HepG2 (cell line): Measurements from ENCODE around the gene TSACC. TPM values are rescaled to one million over a fixed set of nuclear protein-coding genes. Genes with fewer than 3 reads are reported as not detected.
A peak's percentile ranks its signal among the peaks of the same experiment; 100 is the strongest.

Source experiments
- ATF7-NPFF ChIP-seq: sonication (generic); formaldehyde crosslinking; IDR thresholded peaks from 2 replicates; pipeline ENCODE4 v1.8.1; 2023; ENCODE audit warnings: mild to moderate bottlenecking, low read depth, missing genetic modification reagents, moderate library complexity
- CBX2 ChIP-seq, 2 experiments: fragments of 200-600 bp in 1 of 2; sonication (generic); formaldehyde crosslinking in 1 of 2; IDR thresholded peaks; 2 replicates each; pipeline versions ENCODE4 v1.7.0 to v1.8.1; 2018 to 2022; ENCODE audit warnings: low read depth in 2 of 2, low read length in 1 of 2, mild to moderate bottlenecking in 1 of 2, missing genetic modification reagents in 1 of 2
- KMT2B ChIP-seq: IDR thresholded peaks from 2 replicates; pipeline ENCODE4 v1.6.1; 2016; ENCODE audit warnings: missing genetic modification reagents, missing compliant biosample characterization
- MAZ ChIP-seq, 2 experiments: sonication (generic) in 1 of 2; formaldehyde crosslinking in 1 of 2; IDR thresholded peaks; 2 replicates each; pipeline versions ENCODE4 v1.5.0 to v1.6.1; 2012 to 2020; ENCODE audit warnings: low read depth in 2 of 2, mild to moderate bottlenecking in 2 of 2, borderline replicate concordance in 1 of 2, improper control_type of control experiment in 1 of 2, low read length in 1 of 2, missing genetic modification reagents in 1 of 2, moderate library complexity in 1 of 2
- MXD4 ChIP-seq: IDR thresholded peaks from 2 replicates; pipeline ENCODE4 v1.6.1; 2016; ENCODE audit warnings: mild to moderate bottlenecking, missing biosample characterization, missing genetic modification reagents
- MZF1 ChIP-seq: sonication (generic); formaldehyde crosslinking; IDR thresholded peaks from 2 replicates; pipeline ENCODE4 v1.8.1; 2023; ENCODE audit warnings: mild to moderate bottlenecking, missing genetic modification reagents, borderline replicate concordance
- NBN ChIP-seq: fragments of 450-650 bp; conservative IDR thresholded peaks from 2 replicates; pipeline ENCODE4 v1.6.1; 2017
- NONO ChIP-seq, 2 experiments: fragments of 450-650 bp in 1 of 2; sonication (generic) in 1 of 2; formaldehyde crosslinking in 1 of 2; IDR thresholded peaks in 1 of 2; conservative IDR thresholded peaks in 1 of 2; 2 replicates each; pipeline versions ENCODE4 v1.6.1 to v1.8.0; 2017 to 2022; ENCODE audit warnings: mild to moderate bottlenecking in 1 of 2, missing genetic modification reagents in 1 of 2, moderate library complexity in 1 of 2
- PCBP1 ChIP-seq: fragments of 200-400 bp; formaldehyde crosslinking; IDR thresholded peaks from 2 replicates; pipeline ENCODE4 v1.6.1; 2017; ENCODE audit warnings: mild to moderate bottlenecking, low read depth, low read length, borderline replicate concordance
- RXRB ChIP-seq: IDR thresholded peaks from 2 replicates; pipeline ENCODE4 v1.6.1; 2016; ENCODE audit warnings: borderline replicate concordance, missing genetic modification reagents, missing compliant biosample characterization
- TFAP4 ChIP-seq: sonication (generic); IDR thresholded peaks from 2 replicates; pipeline ENCODE4 v1.6.1; 2016; ENCODE audit warnings: low read depth, borderline replicate concordance
- THAP11 ChIP-seq: IDR thresholded peaks from 2 replicates; pipeline ENCODE4 v1.6.1; 2016; ENCODE audit warnings: missing biosample characterization, missing genetic modification reagents
- TRAFD1 ChIP-seq: sonication (generic); formaldehyde crosslinking; IDR thresholded peaks from 2 replicates; pipeline ENCODE4 v1.5.1; 2020; ENCODE audit warnings: missing genetic modification reagents, mild to moderate bottlenecking, borderline replicate concordance
- ZBTB20 ChIP-seq: sonication (generic); formaldehyde crosslinking; IDR thresholded peaks from 2 replicates; pipeline ENCODE4 v1.8.1; 2023; ENCODE audit warnings: missing genetic modification reagents, low read depth, mild to moderate bottlenecking, borderline replicate concordance
- ZBTB33 ChIP-seq: sonication (generic); formaldehyde crosslinking; IDR thresholded peaks from 2 replicates; pipeline ENCODE4 v1.4.0; 2020; ENCODE audit warnings: missing genetic modification reagents
- ZMYM3 ChIP-seq: sonication (generic); formaldehyde crosslinking; IDR thresholded peaks from 2 replicates; pipeline ENCODE4 v1.5.1; 2020; ENCODE audit warnings: mild to moderate bottlenecking, missing genetic modification reagents
- ZNF710 ChIP-seq: sonication (generic); formaldehyde crosslinking; IDR thresholded peaks from 2 replicates; pipeline ENCODE4 v1.5.0; 2020; ENCODE audit warnings: mild to moderate bottlenecking, missing genetic modification reagents, borderline replicate concordance
- ZNF788 ChIP-seq: sonication (generic); formaldehyde crosslinking; IDR thresholded peaks from 2 replicates; pipeline ENCODE4 v1.5.0; 2020; ENCODE audit warnings: mild to moderate bottlenecking, missing genetic modification reagents, borderline replicate concordance
- ZNF883 ChIP-seq: sonication (generic); formaldehyde crosslinking; IDR thresholded peaks from 2 replicates; pipeline ENCODE4 v1.5.1; 2020; ENCODE audit warnings: mild to moderate bottlenecking, missing genetic modification reagents; ENCODE audit errors: not compliant biosample characterization
- polyA plus RNA-seq, 8 experiments: library from polyadenylated mRNA; depleted of rRNA in 3 of 8; stranded (reverse) in 7 of 8; unstranded in 1 of 8; fragments of >200 nt; fragmentation: Illumina TruSeq in 4 of 8; extraction: Trizol in 4 of 8; gene quantifications; 2 replicates each; pipeline versions ENCODE4 v1.2.1 to v1.2.3, GENCODE V29; 2011 to 2016; ENCODE audit warnings: low read depth in 4 of 8, missing spikeins in 1 of 8, mixed read lengths in 1 of 8; ENCODE audit not compliant: insufficient read depth in 1 of 8
- total RNA-seq, 5 experiments: library from RNA; depleted of rRNA; stranded (reverse); fragments of >200 nt; fragmentation: Illumina TruSeq; extraction: Trizol; gene quantifications; 2 replicates each; pipeline ENCODE4 v1.2.3, GENCODE V29; 2016; ENCODE audit warnings: low read depth in 1 of 5

Gene TSACC
- total and polyA plus RNA-seq, 2 of the 13 experiments (the other 11 are each of a cell fraction or from before 2014, with no cell fraction given), result 1.5 to 2.6 TPM

- peak; percentile 62; the same call in 1 of the 2 replicates for TF ChIP-seq ZNF788
- TF ChIP-seq MXD4 (CRISPR knock-in tag), result 0 out of 2 replicates have a peak, but pooled peaks have one; percentile 46
- TF ChIP-seq THAP11 (CRISPR knock-in tag), result peak; percentile 70
- TF ChIP-seq CBX2 (IDR thresholded peaks at IDR 0.05; ENCODE audit: low read depth, low read length), result no peak
- no peak for TF ChIP-seq CBX2 (CRISPR knock-in tag; IDR thresholded peaks at IDR 0.05; ENCODE audit: low read depth)
- TF ChIP-seq MAZ (IDR thresholded peaks at IDR 0.05; ENCODE audit: borderline replicate concordance, low read depth, low read length), result peak; percentile 53; the same call in 1 of the 2 replicates
- peak; percentile 69 for TF ChIP-seq MAZ (CRISPR knock-in tag; IDR thresholded peaks at IDR 0.05; ENCODE audit: low read depth)
- no peak for TF ChIP-seq MZF1
- peak; percentile 62; the same call in 1 of the 2 replicates for TF ChIP-seq ZBTB33 (CRISPR knock-in tag)
- TF ChIP-seq RXRB (CRISPR knock-in tag), result peak; percentile 69
- peak; percentile 63; the same call in 1 of the 2 replicates for TF ChIP-seq ZMYM3 (CRISPR knock-in tag)
- TF ChIP-seq ZNF710 (CRISPR knock-in tag), result peak; percentile 49; the same call in 1 of the 2 replicates
- TF ChIP-seq ZBTB20 (CRISPR knock-in tag), result peak; percentile 66; the same call in 1 of the 2 replicates
- TF ChIP-seq ATF7-NPFF (CRISPR knock-in tag), result 0 out of 2 replicates have a peak, but pooled peaks have one; percentile 36
- 0 out of 2 replicates have a peak, but pooled peaks have one; percentile 58 for TF ChIP-seq TRAFD1 (CRISPR knock-in tag)
- TF ChIP-seq NONO (IDR thresholded peaks at IDR 0.05), result no peak
- peak; percentile 90 for TF ChIP-seq NONO (CRISPR knock-in tag; conservative IDR thresholded peaks at IDR 0.05)
- peak; percentile 41; the same call in 1 of the 2 replicates for TF ChIP-seq KMT2B (CRISPR knock-in tag)
- no peak for TF ChIP-seq ZNF883
- no peak for TF ChIP-seq NBN
- TF ChIP-seq PCBP1, result 0 out of 2 replicates have a peak, but pooled peaks have one; percentile 58
- peak; percentile 61; the same call in 1 of the 2 replicates for TF ChIP-seq TFAP4
Measured at GRCh38 chr1:156356875-156357534, 18.7 kb downstream of the TSACC start (continued).
